Activated T-helper 1 cell treated with anti-CD3 and anti-CD28 coated beads, Interleukin-12 subunit alpha, Interleukin-12 subunit beta, Interleukin-2, Interleukin-4 antibody, amounts not matched to agents 30 ng/mL and 10 ng/mL and 1 ng/mL, durations not matched to agents 14 hours and 24 hours and 36 hours (primary cell): ENCODE measurements around the gene RPL10. TPM values are rescaled to one million over a fixed set of nuclear protein-coding genes. Genes with fewer than 3 reads are reported as not detected.

ENCODE experiments used
- DNase-seq: peaks from one replicate; pipeline ENCODE4 v3.0.0; 2021; ENCODE audit warnings: low spot score
- H3K27ac Mint-ChIP-seq: one replicate; pipeline ENCODE4 v1.8.0; 2021; ENCODE audit warnings: mild to moderate bottlenecking, mixed read lengths
- H3K27me3 Mint-ChIP-seq: one replicate; pipeline ENCODE4 v1.8.0; 2022; ENCODE audit warnings: mild to moderate bottlenecking, moderate library complexity, mixed read lengths; ENCODE audit not compliant: insufficient read depth
- H3K36me3 Mint-ChIP-seq: one replicate; pipeline ENCODE4 v1.8.0; 2021; ENCODE audit warnings: low read depth, mixed read lengths
- H3K4me1 Mint-ChIP-seq: one replicate; pipeline ENCODE4 v1.8.0; 2021; ENCODE audit warnings: low read depth, mixed read lengths
- H3K4me3 Mint-ChIP-seq: one replicate; pipeline ENCODE4 v1.8.0; 2021; ENCODE audit warnings: mild to moderate bottlenecking, moderate library complexity, mixed read lengths
- H3K9me3 Mint-ChIP-seq: one replicate; pipeline ENCODE4 v1.8.0; 2021; ENCODE audit warnings: mixed read lengths
- intact Hi-C: fragments of 100-400 bp; cut with micrococcal nuclease; formaldehyde crosslinking; loops from one replicate; pipeline ENCODE4 v1.15.1; 2024
- total RNA-seq: library from RNA; stranded (reverse); gene quantifications from 2 replicates; pipeline ENCODE4 v1.2.3, GENCODE V29; 2022

The RPL10 gene
- total RNA-seq, 1 donor from 2014 or later, result 2,261 TPM

GRCh38 chrX:154435171-154435733 is 37.1 kb downstream of the RPL10 start:
- Mint-ChIP-seq H3K4me3 (peak overlapping the region; percentile 7), H3K36me3 (peaks cover 25% of the 10 kb centered on the region), H3K27me3 (no peaks in the 10 kb centered on the region), H3K27ac (peak overlapping the region; percentile 23), H3K4me1 (peaks cover 13% of the 10 kb centered on the region), H3K9me3 (no peaks in the 10 kb centered on the region)
- intact Hi-C loops, result no loop called here
- no peak for DNase-seq

- intact Hi-C loops, result loop anchor here (2.0 kb wide), 1 partner anchor 42 kb away; the partner anchor contains the start of gene LAGE3
- Mint-ChIP-seq H3K27me3 (no peaks in the 10 kb centered on the region), H3K4me3 (peak overlapping the region; percentile 83), H3K36me3 (peaks cover 22% of the 10 kb centered on the region), H3K9me3 (no peaks in the 10 kb centered on the region), H3K27ac (peak overlapping the region; percentile 76), H3K4me1 (peaks cover 6% of the 10 kb centered on the region)
- peak; percentile 49 for DNase-seq
Measured at GRCh38 chrX:154436374-154436982, 38.3 kb downstream of the RPL10 start.

GRCh38 chrX:154436983-154437752 is 39.0 kb downstream of the RPL10 start, which contains the start of gene GDI1:
Gene GDI1, plus strand, starts transcription at chrX:154437154. Its CDS starts 101 bp downstream, at chrX:154437255.
- peak; percentile 48 for DNase-seq
- Mint-ChIP-seq H3K4me1 (peaks cover 6% of the 10 kb centered on the region), H3K27ac (peak within 1 kb of the TSS; percentile 77), H3K27me3 (no peaks in the 10 kb centered on the region), H3K36me3 (peaks cover 19% of the 10 kb centered on the region), H3K9me3 (no peaks in the 10 kb centered on the region), H3K4me3 (peak within 1 kb of the TSS; percentile 87)
- intact Hi-C loops, result loop anchor here (2.0 kb wide), 1 partner anchor 42 kb away; the partner anchor contains the start of gene LAGE3

- no peak for DNase-seq
- H3K27me3 Mint-ChIP-seq, result no peaks in the 10 kb centered on the region
- H3K9me3 Mint-ChIP-seq, result no peaks in the 10 kb centered on the region
- peaks cover 6% of the 10 kb centered on the region for H3K4me1 Mint-ChIP-seq
- intact Hi-C loops, result loop anchor here (2.0 kb wide), 1 partner anchor 41 kb away; the partner anchor contains the start of gene LAGE3
- peaks cover 15% of the 10 kb centered on the region for H3K36me3 Mint-ChIP-seq
- peak overlapping the region; percentile 77 for H3K27ac Mint-ChIP-seq
- peak overlapping the region; percentile 87 for H3K4me3 Mint-ChIP-seq
Measured at GRCh38 chrX:154437971-154438893, 40.1 kb downstream of the RPL10 start.

- DNase-seq, result no peak
- intact Hi-C loops, result no loop called here
- no peak overlapping the region for H3K4me3 Mint-ChIP-seq
- no peaks in the 10 kb centered on the region for H3K27me3 Mint-ChIP-seq
- H3K36me3 Mint-ChIP-seq, result peaks cover 14% of the 10 kb centered on the region
- peaks cover 6% of the 10 kb centered on the region for H3K4me1 Mint-ChIP-seq
- no peak overlapping the region for H3K27ac Mint-ChIP-seq
- H3K9me3 Mint-ChIP-seq, result no peaks in the 10 kb centered on the region
Measured at GRCh38 chrX:154439841-154440240, 41.7 kb downstream of the RPL10 start.

GRCh38 chrX:154440623-154441357 is 42.6 kb downstream of the RPL10 start:
- intact Hi-C loops, result no loop called here
- Mint-ChIP-seq H3K9me3 (no peaks in the 10 kb centered on the region), H3K36me3 (peaks cover 11% of the 10 kb centered on the region), H3K27me3 (no peaks in the 10 kb centered on the region), H3K4me3 (no peak overlapping the region), H3K4me1 (peaks cover 6% of the 10 kb centered on the region), H3K27ac (no peak overlapping the region)
- no peak for DNase-seq

GRCh38 chrX:154441564-154441963 is 43.4 kb downstream of the RPL10 start:
- Mint-ChIP-seq H3K9me3 (no peaks in the 10 kb centered on the region), H3K36me3 (peaks cover 7% of the 10 kb centered on the region), H3K27me3 (no peaks in the 10 kb centered on the region), H3K4me1 (no peaks in the 10 kb centered on the region), H3K4me3 (no peak overlapping the region), H3K27ac (no peak overlapping the region)
- DNase-seq, result no peak
- intact Hi-C loops, result no loop called here

GRCh38 chrX:154441984-154442707 is 44.0 kb downstream of the RPL10 start:
- no peaks in the 10 kb centered on the region for H3K4me1 Mint-ChIP-seq
- H3K27ac Mint-ChIP-seq, result no peak overlapping the region
- H3K4me3 Mint-ChIP-seq, result no peak overlapping the region
- H3K36me3 Mint-ChIP-seq, result peaks cover 10% of the 10 kb centered on the region
- no peaks in the 10 kb centered on the region for H3K27me3 Mint-ChIP-seq
- H3K9me3 Mint-ChIP-seq, result no peaks in the 10 kb centered on the region
- DNase-seq, result no peak
- intact Hi-C loops, result loop anchor here (2.0 kb wide), 1 partner anchor 49 kb away; the partner anchor contains the start of gene SLC10A3

GRCh38 chrX:154443479-154443910 is 45.3 kb downstream of the RPL10 start:
- H3K27me3 Mint-ChIP-seq, result no peaks in the 10 kb centered on the region
- peak overlapping the region; percentile 78 for H3K27ac Mint-ChIP-seq
- peak overlapping the region; percentile 78 for H3K4me3 Mint-ChIP-seq
- no peaks in the 10 kb centered on the region for H3K4me1 Mint-ChIP-seq
- no peak for DNase-seq
- peaks cover 12% of the 10 kb centered on the region for H3K36me3 Mint-ChIP-seq
- H3K9me3 Mint-ChIP-seq, result no peaks in the 10 kb centered on the region
- intact Hi-C loops, result loop anchor here (2.0 kb wide), 1 partner anchor 47 kb away; the partner anchor contains the start of gene SLC10A3

GRCh38 chrX:154443992-154444754 is 46.0 kb downstream of the RPL10 start, which contains the start of gene FAM50A:
Gene FAM50A, plus strand, starts transcription at chrX:154444141. Its CDS starts 95 bp downstream, at chrX:154444236.
- H3K27me3 Mint-ChIP-seq, result no peaks in the 10 kb centered on the region
- DNase-seq, result peak; percentile 73
- H3K9me3 Mint-ChIP-seq, result no peaks in the 10 kb centered on the region
- H3K4me1 Mint-ChIP-seq, result no peaks in the 10 kb centered on the region
- peak within 1 kb of the TSS; percentile 78 for H3K27ac Mint-ChIP-seq
- peaks cover 11% of the 10 kb centered on the region for H3K36me3 Mint-ChIP-seq
- intact Hi-C loops, result loop anchor here (1.0 to 2.0 kb wide), 2 partner anchors 34 to 47 kb away; partner anchors contain the start of gene SLC10A3
- H3K4me3 Mint-ChIP-seq, result peak within 1 kb of the TSS; percentile 78
